Measurements from ENCODE around the gene ELOVL1.

Gene ELOVL1

DNA sequence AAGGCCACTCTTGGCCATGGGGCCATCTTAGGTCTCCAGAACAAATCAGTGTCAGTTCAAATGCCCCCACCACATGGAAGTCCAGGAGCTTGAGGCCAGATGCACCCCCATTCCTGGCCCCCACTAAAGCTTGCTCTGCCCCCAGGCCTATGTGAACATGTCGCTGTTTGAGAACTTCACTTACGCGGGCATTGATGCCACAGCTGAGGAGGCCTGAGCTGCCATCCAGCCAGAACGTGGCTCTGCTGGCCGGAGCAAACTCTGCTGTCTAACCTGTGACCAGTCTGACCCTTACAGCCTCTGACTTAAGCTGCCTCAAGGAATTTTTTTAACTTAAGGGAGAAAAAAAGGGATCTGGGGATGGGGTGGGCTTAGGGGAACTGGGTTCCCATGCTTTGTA lies 45.3 kb downstream of the ELOVL1 start:
- DNase-seq, result no peak

- DNase-seq, result no peak
Observed at GRCh38 chr1:43321331-43321891, 46.4 kb downstream of the ELOVL1 start.

DNA sequence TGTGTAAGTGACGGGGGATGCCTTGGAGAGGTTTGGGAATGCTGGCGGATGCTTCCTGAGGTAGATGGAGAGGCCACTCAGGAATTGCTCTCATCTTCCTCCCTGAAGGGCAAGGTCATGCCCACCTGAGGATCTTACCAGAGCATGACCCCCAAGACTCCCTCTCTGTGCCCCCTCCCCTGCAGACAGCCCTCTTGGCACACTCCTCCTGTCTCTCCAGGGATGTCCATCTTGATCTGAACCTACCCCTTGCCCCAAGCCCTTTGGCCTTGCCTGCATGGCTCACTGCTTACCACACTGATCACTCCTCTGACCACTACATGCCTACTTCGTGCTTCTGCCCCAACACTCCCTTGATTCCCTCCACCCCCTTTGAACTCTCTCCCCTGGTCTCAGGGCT lies 48.0 kb downstream of the ELOVL1 start:
- no peak for DNase-seq

- no peak for DNase-seq
Observed at GRCh38 chr1:43319288-43319687, 48.5 kb downstream of the ELOVL1 start.

DNA sequence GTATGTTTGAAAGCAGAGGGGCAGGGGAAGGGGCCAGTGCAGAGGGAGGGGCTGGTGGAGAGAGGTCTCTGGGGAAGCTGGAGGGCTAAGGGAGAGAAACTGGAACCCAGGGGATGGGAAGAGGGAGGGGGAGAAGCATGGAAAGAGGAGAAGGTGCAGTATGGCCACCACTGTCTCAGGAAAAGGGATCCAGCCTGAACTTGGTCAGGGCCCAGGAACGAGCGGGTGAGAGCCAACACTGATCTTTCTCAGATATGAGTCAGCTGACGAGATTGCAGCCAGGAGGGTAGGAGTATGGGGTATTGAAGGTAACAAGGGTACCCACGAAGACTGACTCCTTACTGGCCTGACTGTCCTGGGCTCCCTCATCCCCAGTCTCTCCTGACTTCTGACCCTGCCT lies 49.0 kb downstream of the ELOVL1 start:
- DNase-seq, result no peak

DNA sequence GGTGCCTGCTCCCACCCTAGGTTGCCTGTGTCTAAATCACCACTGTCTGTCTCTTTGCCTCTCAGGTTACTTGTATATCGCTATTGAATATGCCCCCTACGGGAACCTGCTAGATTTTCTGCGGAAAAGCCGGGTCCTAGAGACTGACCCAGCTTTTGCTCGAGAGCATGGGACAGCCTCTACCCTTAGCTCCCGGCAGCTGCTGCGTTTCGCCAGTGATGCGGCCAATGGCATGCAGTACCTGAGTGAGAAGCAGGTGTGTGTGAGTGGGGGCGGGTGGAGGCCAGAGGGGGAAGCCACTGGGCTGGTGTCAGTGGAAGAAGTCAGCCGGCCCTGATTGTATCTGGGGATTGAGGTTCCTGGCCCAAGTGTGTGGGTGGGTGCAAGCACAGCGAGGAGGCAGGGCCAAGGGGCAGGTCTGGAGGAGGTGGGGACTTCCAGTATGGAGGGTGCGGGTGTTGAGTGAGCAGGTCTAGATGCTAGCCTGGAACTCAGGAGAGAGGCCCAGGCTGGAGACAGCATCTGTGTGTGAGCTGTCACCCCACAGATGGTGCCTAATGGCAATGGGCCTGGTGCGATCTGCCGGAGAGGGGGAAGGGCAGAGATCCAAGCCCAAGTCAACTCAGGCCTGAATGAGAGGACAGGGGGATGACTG lies 49.9 kb downstream of the ELOVL1 start:
- DNase-seq, result no peak

DNA sequence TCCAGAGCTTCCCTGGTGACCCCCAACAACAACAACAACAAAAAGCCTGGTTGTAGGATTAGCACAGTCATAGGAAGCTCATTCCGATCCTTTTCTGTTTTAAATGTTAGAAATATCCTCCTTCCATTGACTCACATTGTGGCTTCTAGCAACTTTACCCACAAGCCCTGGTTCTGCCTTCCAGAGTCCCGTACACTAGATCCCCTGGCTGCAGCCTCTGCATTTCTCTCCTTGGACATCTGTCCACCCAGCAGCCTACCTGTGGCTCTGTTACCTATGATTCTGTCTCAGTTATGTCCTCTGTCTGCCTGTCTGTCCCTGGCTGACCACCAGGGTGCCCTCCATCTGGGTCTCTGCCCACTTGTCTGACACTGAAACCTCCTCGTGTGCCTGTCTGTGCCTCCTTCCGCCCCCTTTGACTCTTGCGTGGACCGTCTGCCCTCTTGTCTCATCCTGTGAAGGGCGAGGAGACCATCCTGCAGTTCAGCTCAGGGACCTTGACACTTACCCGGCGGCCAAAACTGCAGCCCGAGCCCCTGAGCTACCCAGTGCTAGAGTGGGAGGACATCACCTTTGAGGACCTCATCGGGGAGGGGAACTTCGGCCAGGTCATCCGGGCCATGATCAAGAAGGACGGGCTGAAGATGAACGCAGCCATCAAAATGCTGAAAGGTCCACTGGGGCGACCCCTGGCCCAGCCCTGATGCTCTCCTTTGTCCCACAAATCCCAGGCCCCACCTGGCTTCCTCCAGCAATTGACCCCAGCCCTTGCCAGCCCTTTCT lies 50.9 kb downstream of the ELOVL1 start:
- no peak for DNase-seq

DNA sequence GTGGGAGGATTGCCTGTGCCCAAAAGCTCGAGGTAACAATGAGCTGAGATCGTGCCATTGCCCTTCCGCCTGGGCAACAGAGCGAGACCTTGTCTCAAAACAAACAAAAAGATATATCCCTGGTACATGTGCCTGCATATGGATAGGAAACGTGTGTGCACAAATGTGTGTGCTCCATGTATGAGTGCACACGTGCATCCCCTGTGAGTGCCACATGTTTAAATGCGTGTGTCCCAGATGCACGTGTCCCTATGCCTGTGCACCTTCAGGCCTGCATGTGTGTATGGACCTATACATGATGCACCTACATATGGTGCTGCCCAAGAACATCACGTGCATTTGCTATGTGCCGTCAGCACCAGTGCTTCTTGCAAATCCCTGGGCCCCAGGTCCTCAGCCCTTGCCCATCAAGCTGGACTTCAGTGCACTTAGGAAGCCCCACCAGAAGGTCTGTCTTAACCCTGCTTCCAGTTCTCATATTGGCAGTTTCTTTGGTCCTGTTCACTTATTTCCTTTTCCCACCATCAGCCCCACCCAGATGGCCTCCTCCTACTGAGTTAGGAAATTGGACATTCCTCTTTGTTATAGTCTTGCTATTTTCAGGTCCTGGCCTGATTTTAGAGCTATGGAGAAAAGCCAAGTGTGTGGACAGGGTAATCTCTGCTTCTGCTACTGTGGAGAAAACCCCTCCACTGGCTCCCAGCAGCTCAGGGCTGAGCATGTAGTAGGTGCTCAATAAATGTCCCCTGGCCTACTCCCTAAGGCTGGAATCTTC lies 51.7 kb downstream of the ELOVL1 start:
- no peak for DNase-seq

- no peak for DNase-seq
Observed at GRCh38 chr1:43315481-43315880, 52.3 kb downstream of the ELOVL1 start.

- DNase-seq, result no peak
Observed at GRCh38 chr1:43314233-43314632, 53.6 kb downstream of the ELOVL1 start.

- DNase-seq, result no peak
Observed at GRCh38 chr1:43313771-43314170, 54.0 kb downstream of the ELOVL1 start.
